ENCODE measurements around the gene EIF2S1. TPM values are rescaled to one million over a fixed set of nuclear protein-coding genes. Genes with fewer than 3 reads are reported as not detected.
A peak's percentile ranks its signal among the peaks of the same experiment; 100 is the strongest.
"Not testable (repeated sequence)": the region's sequence is repeated elsewhere in the genome, so short reads cannot be mapped to it uniquely, and the experiment has no call there.

EIF2S1 gene
- total RNA-seq, 1 donor from 2014 or later = 80.1 TPM

- no peak for TF ChIP-seq CTCF (IDR thresholded peaks at IDR 0.05)
- ATAC-seq = no peak
- Histone ChIP-seq H3K4me1 (no peaks in the 10 kb centered on the region), H3K4me3 (no peak overlapping the region), H3K27me3 (no peaks in the 10 kb centered on the region), H3K36me3 (no peaks in the 10 kb centered on the region), H3K27ac (no peak overlapping the region), H3K9me3 (no peaks in the 10 kb centered on the region)
- DNase-seq = no peak
- intact Hi-C loops (cut with DNase I) = no loop called here
Measured at GRCh38 chr14:67405771-67406170, 45.6 kb downstream of the EIF2S1 start.

DNA sequence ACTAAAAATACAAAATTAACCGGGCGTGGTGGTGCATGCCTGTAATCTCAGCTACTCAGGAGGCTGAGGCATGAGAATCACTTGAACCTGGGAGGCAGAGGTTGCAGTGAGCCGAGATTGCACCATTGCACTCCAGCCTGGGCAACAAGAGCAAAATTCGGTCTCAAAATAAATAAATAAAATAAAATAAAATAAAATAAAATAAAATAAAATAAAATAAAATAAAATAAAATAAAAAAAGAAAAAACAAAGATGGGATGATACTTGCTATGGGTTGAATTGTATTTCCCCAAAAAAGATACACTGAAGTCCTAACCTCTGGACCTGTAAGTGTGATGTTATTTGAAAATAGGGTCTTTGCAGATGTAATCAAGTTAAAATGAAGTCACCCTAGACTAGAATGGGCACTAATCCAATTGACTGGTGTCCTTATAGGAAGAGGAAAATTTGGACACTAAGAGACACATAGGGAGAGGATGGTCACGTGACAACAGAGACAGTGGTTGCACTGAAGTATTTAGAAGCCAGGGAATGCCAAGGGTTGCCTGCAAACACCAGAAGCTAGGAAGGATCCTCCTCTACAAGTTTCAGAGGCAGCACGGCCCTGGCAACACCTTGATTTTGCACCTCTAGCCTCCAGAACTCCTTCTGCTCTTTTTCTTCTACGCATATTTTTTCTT, 48.1 kb downstream of the EIF2S1 start:
- H3K4me3 ChIP-seq; H3K27me3 ChIP-seq; H3K4me1 ChIP-seq; H3K9me3 ChIP-seq; H3K27ac ChIP-seq; DNase-seq; ATAC-seq; H3K36me3 ChIP-seq; intact Hi-C loops (cut with DNase I): not testable (repeated sequence)

DNA sequence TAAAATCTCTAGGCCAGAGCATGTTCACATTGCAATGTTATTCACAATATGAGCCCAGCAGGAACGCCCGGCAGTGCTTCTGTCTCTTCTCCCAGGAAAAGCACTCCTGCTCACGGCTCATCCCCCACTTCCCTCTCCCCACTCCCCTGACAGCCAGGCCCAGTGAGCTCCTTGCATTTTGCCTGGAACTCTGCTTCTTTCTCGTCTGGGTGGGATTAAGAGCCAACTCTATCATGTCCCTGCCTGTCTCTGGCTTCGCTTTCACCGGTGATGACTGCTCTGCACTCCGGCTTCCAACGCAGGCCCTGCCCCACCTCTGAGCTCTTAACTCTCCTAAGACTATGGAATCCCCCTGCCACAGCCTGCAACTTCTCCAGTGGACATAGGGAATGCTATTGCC, 49.3 kb downstream of the EIF2S1 start:
- peaks cover 7% of the 10 kb centered on the region for H3K27me3 ChIP-seq
- no peaks in the 10 kb centered on the region for H3K9me3 ChIP-seq
- H3K36me3 ChIP-seq = no peaks in the 10 kb centered on the region
- TF ChIP-seq CTCF (IDR thresholded peaks at IDR 0.05) = no peak
- H3K4me3 ChIP-seq = no peak overlapping the region
- H3K27ac ChIP-seq = no peak overlapping the region
- intact Hi-C loops (cut with DNase I) = no loop called here
- DNase-seq (no peak), ATAC-seq (no peak)
- no peaks in the 10 kb centered on the region for H3K4me1 ChIP-seq

GRCh38 chr14:67410313-67410712, 50.2 kb downstream of the EIF2S1 start:
- no peaks in the 10 kb centered on the region for H3K36me3 ChIP-seq
- no peaks in the 10 kb centered on the region for H3K9me3 ChIP-seq
- H3K27ac ChIP-seq = no peak overlapping the region
- H3K27me3 ChIP-seq = peaks cover 7% of the 10 kb centered on the region
- TF ChIP-seq CTCF (IDR thresholded peaks at IDR 0.05) = no peak
- intact Hi-C loops (cut with DNase I) = no loop called here
- no peaks in the 10 kb centered on the region for H3K4me1 ChIP-seq
- ATAC-seq (no peak), DNase-seq (no peak)
- no peak overlapping the region for H3K4me3 ChIP-seq

DNA sequence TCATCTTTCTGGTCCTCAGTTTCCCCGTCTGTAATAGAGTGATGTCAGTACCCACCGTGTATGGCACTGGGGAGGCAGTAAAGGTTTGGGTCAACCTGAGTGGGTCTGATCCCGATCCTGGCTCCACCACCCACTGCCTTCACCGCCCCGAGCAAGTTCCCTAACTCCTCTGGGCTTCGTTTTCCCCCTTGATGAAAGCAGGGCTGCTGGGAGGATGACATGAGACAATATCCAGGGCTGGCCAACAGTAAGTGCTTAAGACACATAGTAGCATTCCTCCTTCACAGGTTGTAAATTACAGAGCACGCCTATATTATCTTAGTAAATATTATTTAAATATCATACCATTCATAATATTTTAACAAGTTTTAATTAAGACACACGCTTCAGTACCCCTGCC, 51.2 kb downstream of the EIF2S1 start:
- no peak overlapping the region for H3K27ac ChIP-seq
- H3K27me3 ChIP-seq = peaks cover 7% of the 10 kb centered on the region
- no peaks in the 10 kb centered on the region for H3K9me3 ChIP-seq
- DNase-seq = no peak
- no peak for ATAC-seq
- H3K4me3 ChIP-seq = peak overlapping the region; percentile 45
- no peaks in the 10 kb centered on the region for H3K4me1 ChIP-seq
- TF ChIP-seq CTCF (IDR thresholded peaks at IDR 0.05) = no peak
- no peaks in the 10 kb centered on the region for H3K36me3 ChIP-seq
- intact Hi-C loops (cut with DNase I) = no loop called here

- Histone ChIP-seq H3K27me3 (peaks cover 7% of the 10 kb centered on the region), H3K4me1 (no peaks in the 10 kb centered on the region), H3K27ac (no peak within 1 kb of the TSS), H3K4me3 (peak within 1 kb of the TSS; percentile 45), H3K36me3 (no peaks in the 10 kb centered on the region), H3K9me3 (no peaks in the 10 kb centered on the region)
- DNase-seq (peak; percentile 89), ATAC-seq (peak; percentile 83)
- intact Hi-C loops (cut with DNase I) = no loop called here
- no peak for TF ChIP-seq CTCF (IDR thresholded peaks at IDR 0.05)
Measured at GRCh38 chr14:67411820-67412421, 51.8 kb downstream of the EIF2S1 start, which contains the start of gene PLEK2. PLEK2 (minus strand) TSS chr14:67412165; CDS start chr14:67412059, 106 bp downstream.
